Caco-2 (cell line): ENCODE measurements around the gene TMEM91. TPM values are rescaled to one million over a fixed set of nuclear protein-coding genes. Genes with fewer than 3 reads are reported as not detected.

Source experiments
- BruUV-seq: library from RNA; stranded (reverse); fragments of 400-500 nt; replicated peaks from 2 replicates; lab custom pipeline; 2021; lab: Mats Ljungman, UMichigan
- CTCF ChIA-PET: fragments of 300-600 bp; sonication (Branson Sonifier 250); formaldehyde crosslinking; loops from one replicate; lab custom pipeline; 2022; ENCODE audit warnings: antibody characterized with exemption; lab: Charles Lee
- POLR2A ChIA-PET: fragments of 300-600 bp; sonication (Branson Sonifier 250); formaldehyde crosslinking; loops from one replicate; lab custom pipeline; 2022; ENCODE audit warnings: antibody characterized with exemption; lab: Charles Lee
- DNase-seq, 2 experiments: peaks; one replicate each; pipeline versions ENCODE4 v3.0.0 to v3.0.0-alpha.2; 2020 to 2022
- H3K27me3 ChIP-seq: replicated peaks from 2 replicates; pipeline ENCODE4 v1.6.0; 2011; ENCODE audit warnings: low read length; ENCODE audit not compliant: control insufficient read depth, insufficient read depth
- H3K36me3 ChIP-seq: 2 replicates; pipeline ENCODE4 v1.5.1; 2011; ENCODE audit warnings: low read length; ENCODE audit not compliant: control insufficient read depth, insufficient read depth
- H3K4me1 ChIP-seq: fragments of 250-450 bp; sonication (Bioruptor Pico); 2 replicates; pipeline ENCODE4 v1.5.1; 2020; ENCODE audit warnings: mild to moderate bottlenecking
- H3K4me3 ChIP-seq: 2 replicates; pipeline ENCODE4 v1.5.1; 2011; ENCODE audit warnings: low read depth, mild to moderate bottlenecking, control low read depth, low read length
- H3K9me3 ChIP-seq: fragments of 250-450 bp; sonication (Bioruptor Pico); 2 replicates; pipeline ENCODE4 v1.5.1; 2020; ENCODE audit warnings: mild to moderate bottlenecking, moderate library complexity
- H3K27ac Mint-ChIP-seq: one replicate; pipeline ENCODE4 v1.8.0; 2022; ENCODE audit warnings: mixed read lengths; ENCODE audit not compliant: unreplicated experiment
- H3K27me3 Mint-ChIP-seq: one replicate; pipeline ENCODE4 v1.8.0; 2022; ENCODE audit warnings: mixed read lengths; ENCODE audit not compliant: insufficient read depth, unreplicated experiment
- H3K36me3 Mint-ChIP-seq: one replicate; pipeline ENCODE4 v1.8.0; 2022; ENCODE audit warnings: mild to moderate bottlenecking, mixed read lengths; ENCODE audit not compliant: insufficient read depth, unreplicated experiment
- H3K4me1 Mint-ChIP-seq: one replicate; pipeline ENCODE4 v1.8.0; 2022; ENCODE audit warnings: low read depth, mixed read lengths; ENCODE audit not compliant: unreplicated experiment
- H3K4me3 Mint-ChIP-seq: one replicate; pipeline ENCODE4 v1.8.0; 2022; ENCODE audit warnings: mild to moderate bottlenecking, moderate library complexity, mixed read lengths; ENCODE audit not compliant: unreplicated experiment
- H3K9me3 Mint-ChIP-seq: one replicate; pipeline ENCODE4 v1.8.0; 2022; ENCODE audit warnings: mixed read lengths; ENCODE audit not compliant: unreplicated experiment
- intact Hi-C: fragments of 100-400 bp; cut with micrococcal nuclease; formaldehyde crosslinking; loops from one replicate; pipeline ENCODE4 v1.10.0; 2022; ENCODE audit not compliant: unreplicated experiment
- total RNA-seq: library from RNA; stranded (reverse); gene quantifications from 2 replicates; pipeline ENCODE4 v1.2.3, GENCODE V29; 2022
- TF ChIP-seq, protein P1 (sequence below), 2 experiments: fragments of 200-600 bp in 1 of 2; IDR thresholded peaks; 1 replicate in 1 of 2; 2 replicates in 1 of 2; pipeline versions ENCODE4 v1.5.1 to v1.8.0; 2011 to 2022; ENCODE audit warnings: antibody characterized with exemption in 1 of 2, control low read depth in 1 of 2, inconsistent platforms in 1 of 2, low read depth in 1 of 2, low read length in 1 of 2, mild to moderate bottlenecking in 1 of 2, moderate library complexity in 1 of 2; ENCODE audit not compliant: insufficient read depth in 1 of 2, severe bottlenecking in 1 of 2, unreplicated experiment in 1 of 2

The TMEM91 gene
- total RNA-seq, 1 experiment from 2014 or later, result 1.4 TPM

DNA sequence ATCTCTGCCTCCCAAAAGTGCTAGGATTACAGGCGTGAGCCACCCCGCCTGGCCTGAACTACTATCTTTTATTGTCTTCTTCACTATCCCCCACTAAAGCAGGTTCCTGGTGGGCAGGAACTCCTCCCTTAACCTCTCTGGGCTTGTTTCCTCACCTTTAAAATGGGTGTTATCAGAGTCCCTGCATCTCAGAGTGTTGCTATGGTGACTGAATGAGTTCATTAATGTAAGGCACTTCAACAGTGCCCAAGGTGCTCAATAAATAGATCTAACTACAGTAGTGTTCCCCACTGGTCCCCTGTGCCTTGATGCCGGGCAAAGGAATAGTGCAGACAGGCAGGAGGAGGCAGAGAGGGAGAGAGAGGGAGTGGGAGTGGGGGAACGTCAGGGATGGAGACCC is 45.9 kb upstream of the TMEM91 start:
- no peaks in the 10 kb centered on the region for H3K36me3 ChIP-seq
- BruUV-seq, result no TSS peak
- no peak overlapping the region for H3K4me3 Mint-ChIP-seq

DNA sequence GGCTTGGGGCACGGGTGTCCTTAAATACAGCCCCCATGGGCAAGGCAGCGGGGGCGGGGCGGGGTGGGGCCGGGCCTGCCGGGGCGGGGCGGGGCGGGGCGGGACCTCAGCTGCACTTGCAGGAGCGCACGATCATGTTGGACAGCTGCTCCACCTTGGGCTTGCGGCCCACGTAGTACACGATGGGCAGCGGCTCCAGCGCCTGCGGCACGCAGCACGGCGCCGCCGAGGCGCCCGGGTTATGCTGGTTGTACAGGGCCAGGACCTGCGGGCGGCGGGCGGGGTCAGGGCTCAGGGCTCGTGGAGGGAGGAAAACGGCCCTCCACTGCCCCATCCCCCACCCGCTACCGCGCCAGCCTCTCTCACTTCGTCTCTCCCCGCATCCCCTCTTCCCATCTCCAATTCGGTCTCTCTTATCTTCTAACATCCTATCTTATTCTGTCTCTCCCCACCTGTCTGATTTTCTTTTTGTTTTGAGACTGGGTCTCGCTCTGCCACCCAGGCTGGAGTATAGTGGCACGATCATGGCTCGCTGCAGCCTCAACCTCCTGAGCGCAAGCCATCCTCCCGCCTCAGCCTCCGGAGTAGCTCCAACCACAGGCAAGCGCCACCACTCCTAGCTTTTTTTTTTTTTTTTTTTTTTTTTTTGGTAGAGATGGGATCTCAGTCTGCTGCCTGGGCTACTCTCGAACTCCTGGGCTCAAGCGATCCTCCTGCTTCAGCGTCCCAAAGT is 45.2 kb upstream of the TMEM91 start:
- TF ChIP-seq, protein P1, sequence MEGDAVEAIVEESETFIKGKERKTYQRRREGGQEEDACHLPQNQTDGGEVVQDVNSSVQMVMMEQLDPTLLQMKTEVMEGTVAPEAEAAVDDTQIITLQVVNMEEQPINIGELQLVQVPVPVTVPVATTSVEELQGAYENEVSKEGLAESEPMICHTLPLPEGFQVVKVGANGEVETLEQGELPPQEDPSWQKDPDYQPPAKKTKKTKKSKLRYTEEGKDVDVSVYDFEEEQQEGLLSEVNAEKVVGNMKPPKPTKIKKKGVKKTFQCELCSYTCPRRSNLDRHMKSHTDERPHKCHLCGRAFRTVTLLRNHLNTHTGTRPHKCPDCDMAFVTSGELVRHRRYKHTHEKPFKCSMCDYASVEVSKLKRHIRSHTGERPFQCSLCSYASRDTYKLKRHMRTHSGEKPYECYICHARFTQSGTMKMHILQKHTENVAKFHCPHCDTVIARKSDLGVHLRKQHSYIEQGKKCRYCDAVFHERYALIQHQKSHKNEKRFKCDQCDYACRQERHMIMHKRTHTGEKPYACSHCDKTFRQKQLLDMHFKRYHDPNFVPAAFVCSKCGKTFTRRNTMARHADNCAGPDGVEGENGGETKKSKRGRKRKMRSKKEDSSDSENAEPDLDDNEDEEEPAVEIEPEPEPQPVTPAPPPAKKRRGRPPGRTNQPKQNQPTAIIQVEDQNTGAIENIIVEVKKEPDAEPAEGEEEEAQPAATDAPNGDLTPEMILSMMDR (IDR thresholded peaks at IDR 0.05; ENCODE audit: insufficient read depth in 1 of 2, low read depth in 1 of 2, low read length in 1 of 2, severe bottlenecking in 1 of 2, unreplicated experiment in 1 of 2), result no peak
- H3K9me3 Mint-ChIP-seq, result no peaks in the 10 kb centered on the region
- no peak for DNase-seq
- ChIA-PET POLR2A (interaction anchor here (0.6 kb wide), 1 partner anchor 50 kb away, joined by 4 read pairs; no protein-coding TSS in a partner anchor), CTCF (interaction anchor here (0.6 kb wide), 1 partner anchor 105 kb away, joined by 3 read pairs; no protein-coding TSS in a partner anchor)
- H3K4me1 Mint-ChIP-seq, result peaks cover 10% of the 10 kb centered on the region
- intact Hi-C loops, result no loop called here
- peaks cover 12% of the 10 kb centered on the region for H3K36me3 Mint-ChIP-seq
- no peak overlapping the region for H3K27ac Mint-ChIP-seq
- H3K4me3 Mint-ChIP-seq, result no peak overlapping the region
- H3K4me1 ChIP-seq, result peaks cover 3% of the 10 kb centered on the region; the same call in 1 of the 2 replicates
- no peaks in the 10 kb centered on the region for H3K27me3 Mint-ChIP-seq
- no TSS peak for BruUV-seq
- no peak overlapping the region for H3K4me3 ChIP-seq
- H3K27me3 ChIP-seq, result no peaks in the 10 kb centered on the region
- no peaks in the 10 kb centered on the region for H3K9me3 ChIP-seq
- no peaks in the 10 kb centered on the region for H3K36me3 ChIP-seq

More for the DNA sequence above, 45.9 kb upstream of the TMEM91 start:
- POLR2A ChIA-PET, result no interaction called here
- CTCF ChIA-PET, result interaction anchor here (0.6 kb wide), 1 partner anchor 97 kb away, joined by 7 read pairs; the partner anchor contains the start of gene B3GNT8
- no peaks in the 10 kb centered on the region for H3K9me3 Mint-ChIP-seq
- TF ChIP-seq, protein P1 (IDR thresholded peaks at IDR 0.05; ENCODE audit: insufficient read depth in 1 of 2, low read depth in 1 of 2, low read length in 1 of 2, severe bottlenecking in 1 of 2, unreplicated experiment in 1 of 2), result no peak
- DNase-seq, result no peak
- no peak overlapping the region for H3K27ac Mint-ChIP-seq
- Histone ChIP-seq H3K4me3 (no peak overlapping the region), H3K27me3 (no peaks in the 10 kb centered on the region), H3K4me1 (peaks cover 10% of the 10 kb centered on the region), H3K9me3 (no peaks in the 10 kb centered on the region)
- H3K4me1 Mint-ChIP-seq, result peaks cover 12% of the 10 kb centered on the region
- H3K36me3 Mint-ChIP-seq, result peaks cover 17% of the 10 kb centered on the region
- intact Hi-C loops, result no loop called here
- no peaks in the 10 kb centered on the region for H3K27me3 Mint-ChIP-seq

DNA sequence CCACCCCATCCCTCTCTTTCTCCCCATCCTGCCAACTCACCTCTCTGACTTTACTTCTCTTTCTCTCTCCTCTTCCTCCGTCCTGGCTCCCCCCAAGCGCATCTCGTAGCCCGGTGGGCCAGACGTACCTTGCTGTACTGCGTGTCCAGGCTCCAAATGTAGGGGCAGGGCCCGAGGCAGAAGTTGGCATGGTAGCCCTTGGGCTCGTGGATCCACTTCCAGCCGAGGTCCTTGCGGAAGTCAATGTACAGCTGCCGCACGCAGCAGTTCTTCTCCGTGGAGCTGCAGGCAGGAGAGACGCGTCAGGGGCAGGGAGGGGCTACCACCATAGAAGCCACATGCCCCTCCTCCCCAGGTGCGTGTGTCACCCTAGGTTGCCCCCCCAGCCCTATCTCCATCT is 44.3 kb upstream of the TMEM91 start:
- Mint-ChIP-seq H3K4me3 (no peak overlapping the region), H3K27ac (no peak overlapping the region), H3K27me3 (no peaks in the 10 kb centered on the region), H3K9me3 (no peaks in the 10 kb centered on the region), H3K4me1 (peaks cover 1% of the 10 kb centered on the region), H3K36me3 (peaks cover 3% of the 10 kb centered on the region)
- Histone ChIP-seq H3K27me3 (no peaks in the 10 kb centered on the region), H3K4me3 (no peak overlapping the region), H3K9me3 (no peaks in the 10 kb centered on the region), H3K36me3 (no peaks in the 10 kb centered on the region), H3K4me1 (no peaks in the 10 kb centered on the region)
- POLR2A ChIA-PET, result no interaction called here
- intact Hi-C loops, result no loop called here
- TF ChIP-seq, protein P1 (IDR thresholded peaks at IDR 0.05; ENCODE audit: insufficient read depth in 1 of 2, low read depth in 1 of 2, low read length in 1 of 2, severe bottlenecking in 1 of 2, unreplicated experiment in 1 of 2), result no peak
- no peak for DNase-seq
- CTCF ChIA-PET, result interaction anchor here (2.1 kb wide), 1 partner anchor 20 kb away, joined by 6 read pairs; no protein-coding TSS in a partner anchor
- BruUV-seq, result no TSS peak
